Body of pancreas (tissue), 4 donors: Measurements from ENCODE around the gene GHDC.

ENCODE experiments used
- CTCF ChIP-seq, 7 experiments: fragments of 450-650 bp in 4 of 7; fragments of 200-600 bp in 3 of 7; sonication (generic) in 3 of 7; IDR thresholded peaks; one replicate each; pipeline ENCODE4 v1.5.1; 2016 to 2019; ENCODE audit warnings: antibody characterized with exemption in 7 of 7
- POLR2A ChIP-seq, 3 donors: fragments of 450-650 bp; IDR thresholded peaks; one replicate each; pipeline ENCODE4 v1.6.1; 2016; ENCODE audit warnings: antibody characterized with exemption in 3 of 3, mild to moderate bottlenecking in 2 of 3

GRCh38 chr17:42184713-42185620 lies 9.3 kb downstream of the GHDC start, which contains the start of gene HCRT:
- no peak for TF ChIP-seq POLR2A (IDR thresholded peaks at IDR 0.05)
- no peak for TF ChIP-seq CTCF (IDR thresholded peaks at IDR 0.05)
